ENCODE measurements around the gene BRINP1.
"Not testable (repeated sequence)": the region's sequence is repeated elsewhere in the genome, so short reads cannot be mapped to it uniquely, and the experiment has no call there.

Gene BRINP1

DNA sequence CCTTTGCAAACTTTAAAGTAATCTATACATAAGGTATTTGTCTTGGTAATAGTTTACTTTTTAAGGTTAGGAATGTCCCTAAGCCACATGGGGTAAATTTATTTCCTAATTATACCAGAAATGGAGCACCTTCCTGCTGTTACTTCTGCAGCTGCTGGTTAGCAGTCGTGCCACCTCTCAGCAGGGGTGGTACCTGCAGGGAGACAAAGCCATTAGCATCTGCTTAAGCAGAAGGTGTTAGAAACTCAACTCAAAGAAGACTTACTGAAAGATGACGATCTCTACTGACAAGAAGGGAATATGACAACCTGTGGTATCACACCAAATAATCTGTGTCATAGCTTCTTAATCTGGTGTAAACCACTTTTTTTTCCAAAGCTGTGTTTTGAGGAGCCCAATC is 173.7 kb downstream of the BRINP1 start:
- no peak for DNase-seq

DNA sequence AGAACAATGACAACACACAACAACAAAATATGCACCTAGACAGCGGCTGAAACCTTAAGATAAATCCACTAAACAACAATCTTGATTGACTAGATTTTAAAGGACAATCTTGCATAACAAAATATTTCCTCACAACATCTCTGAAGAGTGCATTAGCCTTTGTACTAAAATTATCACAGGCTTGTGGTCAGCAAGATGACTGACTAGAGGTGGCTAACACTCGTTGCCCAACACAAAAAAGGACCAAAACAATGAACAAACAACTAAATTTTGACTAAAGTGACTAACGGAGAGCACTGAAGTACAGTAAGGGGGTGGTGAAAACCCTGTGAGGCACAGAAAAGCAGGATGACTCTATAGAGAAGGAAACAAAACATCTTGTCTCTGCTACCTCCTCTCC is 183.9 kb downstream of the BRINP1 start:
- no peak for DNase-seq

DNA sequence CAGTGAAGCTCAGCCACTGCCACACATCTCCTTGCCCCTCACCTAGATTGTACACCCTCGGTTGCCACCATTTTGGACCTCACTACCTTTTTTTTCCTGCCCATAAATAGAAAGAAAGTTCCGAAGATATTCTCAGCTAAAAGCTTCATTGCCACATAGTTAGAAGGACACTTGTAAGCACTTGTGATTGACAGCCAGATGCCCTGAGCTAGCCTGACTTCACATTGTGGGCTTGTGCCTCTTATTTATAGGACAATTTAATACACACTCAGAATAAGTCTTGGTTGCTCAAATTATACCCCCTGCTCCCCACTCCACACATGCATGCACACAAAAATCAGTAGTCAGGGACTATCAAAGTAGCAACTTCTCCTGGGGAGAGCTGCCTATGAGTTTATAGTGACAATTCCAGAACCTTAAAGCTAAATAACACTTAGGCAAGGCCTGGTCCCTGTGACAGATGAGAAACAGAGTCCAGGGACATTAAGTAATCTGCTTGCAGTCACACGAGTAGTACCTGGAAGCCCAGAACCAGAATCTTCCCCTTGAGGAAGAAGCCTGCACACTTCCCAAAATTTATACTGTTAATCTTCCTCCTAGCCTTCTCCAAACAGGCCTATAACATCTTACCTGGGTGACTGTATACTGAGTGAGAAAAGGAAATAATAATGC is 184.8 kb downstream of the BRINP1 start:
- DNase-seq, result no peak

DNA sequence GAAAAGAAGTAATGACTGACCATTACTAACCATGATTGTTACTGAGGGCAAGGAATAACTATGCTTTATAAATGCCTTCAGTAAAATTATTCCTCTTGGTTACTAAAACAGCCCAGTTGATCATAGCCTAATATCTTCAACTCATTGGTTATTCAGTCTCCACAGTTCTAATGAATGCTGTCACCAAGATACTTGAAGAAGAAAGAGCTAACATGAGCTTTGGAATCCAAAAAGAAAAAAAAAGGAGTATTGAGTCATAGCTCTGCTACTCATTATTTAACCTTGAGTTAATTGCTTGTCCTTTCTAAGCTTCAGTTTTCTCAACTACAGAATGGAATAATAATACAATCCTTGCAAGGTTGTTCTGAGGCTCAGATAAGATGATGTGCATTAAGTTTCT is 187.7 kb downstream of the BRINP1 start:
- DNase-seq, result no peak

DNA sequence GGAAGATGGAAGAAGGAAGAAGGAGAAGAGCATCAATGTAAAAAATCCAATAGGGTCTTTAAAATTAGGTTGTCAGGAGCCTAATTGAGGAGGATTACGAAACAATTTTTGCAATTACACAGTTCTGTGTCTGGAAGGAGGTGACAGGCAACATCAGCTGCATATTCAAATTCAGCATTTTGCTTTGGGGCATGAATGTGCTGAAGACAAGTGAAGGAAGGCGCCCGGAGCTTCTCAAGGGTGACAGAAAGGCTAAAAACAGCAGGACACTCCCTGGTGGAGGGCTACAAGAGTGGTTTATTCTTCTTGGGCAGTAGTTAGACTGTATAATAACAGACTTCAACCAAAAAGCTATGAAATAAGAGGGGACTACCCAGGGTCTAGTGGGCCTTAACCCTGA is 188.3 kb downstream of the BRINP1 start:
- no peak for DNase-seq

DNA sequence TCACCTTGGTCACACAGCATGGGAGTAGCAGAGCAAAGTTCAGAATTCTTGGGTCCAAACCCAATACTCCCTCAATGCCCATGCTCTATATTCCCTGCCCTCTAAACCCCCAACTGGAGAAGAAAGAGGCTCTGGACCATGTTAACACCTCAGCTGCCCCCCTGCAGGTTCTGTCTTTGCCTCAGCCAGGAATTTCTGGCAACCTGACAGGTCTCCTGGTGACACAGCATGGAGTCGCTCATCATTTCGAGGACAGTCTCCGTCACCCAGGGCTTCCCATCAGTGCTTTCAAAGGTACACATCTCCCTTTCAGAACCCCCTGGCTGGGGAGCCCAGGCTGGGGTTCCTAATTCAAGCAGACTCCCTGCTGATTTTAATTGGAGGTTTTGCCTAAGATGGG is 189.5 kb downstream of the BRINP1 start:
- DNase-seq, result no peak

DNA sequence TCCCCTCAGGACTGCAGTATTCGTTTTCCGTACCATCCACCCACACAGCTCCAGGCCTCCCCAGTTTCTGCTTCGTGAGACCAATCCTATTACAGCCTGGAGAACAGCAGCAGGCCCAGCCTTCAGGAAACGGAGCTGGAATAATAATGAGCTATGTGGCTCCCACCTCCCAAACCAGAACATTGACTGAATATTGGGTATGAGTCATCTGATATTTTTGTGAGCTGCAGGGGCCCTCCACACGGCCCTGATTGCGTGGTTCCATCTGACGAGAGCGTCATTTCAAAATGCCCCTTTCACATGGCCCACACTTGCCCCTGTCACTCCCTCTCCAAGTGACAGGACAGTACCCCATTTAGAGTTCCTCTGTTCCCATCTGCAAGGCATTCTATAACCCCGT is 192.0 kb downstream of the BRINP1 start:
- no peak for DNase-seq

DNA sequence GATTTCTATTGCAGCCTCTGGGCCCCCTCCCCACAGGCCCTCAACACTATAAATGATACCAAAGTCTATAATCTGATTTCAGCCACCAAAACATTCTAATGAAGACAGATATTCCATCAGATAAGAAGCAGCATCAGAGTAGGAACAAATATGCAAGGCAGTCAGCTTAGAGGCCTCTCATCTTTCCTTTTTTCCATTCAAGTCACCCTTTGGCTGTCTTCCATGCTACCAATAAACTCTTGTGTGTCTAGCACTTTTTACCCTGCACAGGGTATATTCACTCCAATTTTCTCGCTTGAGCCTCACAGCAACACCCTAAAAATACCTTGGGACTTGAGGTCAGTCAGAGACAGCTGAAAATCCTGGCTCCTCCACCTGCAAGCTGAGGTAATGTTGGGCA is 193.7 kb downstream of the BRINP1 start:
- no peak for DNase-seq

DNA sequence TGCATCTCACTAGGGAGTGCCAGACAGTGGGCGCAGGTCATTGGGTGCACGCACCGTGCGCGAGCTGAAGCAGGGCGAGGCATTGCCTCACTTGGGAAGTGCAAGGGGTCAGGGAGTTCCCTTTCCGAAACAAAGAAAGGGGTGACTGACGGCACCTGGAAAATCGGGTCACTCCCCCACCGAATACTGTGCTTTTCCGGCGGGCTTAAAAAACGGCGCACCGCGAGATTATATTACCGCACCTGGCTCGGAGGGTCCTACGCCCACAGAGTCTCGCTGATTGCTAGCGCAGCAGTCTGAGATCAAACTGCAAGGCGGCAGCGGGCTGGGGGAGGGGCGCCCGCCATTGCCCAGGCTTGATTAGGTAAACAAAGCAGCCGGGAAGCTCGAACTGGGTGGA is 200.0 kb downstream of the BRINP1 start:
- not testable (repeated sequence) for DNase-seq

DNA sequence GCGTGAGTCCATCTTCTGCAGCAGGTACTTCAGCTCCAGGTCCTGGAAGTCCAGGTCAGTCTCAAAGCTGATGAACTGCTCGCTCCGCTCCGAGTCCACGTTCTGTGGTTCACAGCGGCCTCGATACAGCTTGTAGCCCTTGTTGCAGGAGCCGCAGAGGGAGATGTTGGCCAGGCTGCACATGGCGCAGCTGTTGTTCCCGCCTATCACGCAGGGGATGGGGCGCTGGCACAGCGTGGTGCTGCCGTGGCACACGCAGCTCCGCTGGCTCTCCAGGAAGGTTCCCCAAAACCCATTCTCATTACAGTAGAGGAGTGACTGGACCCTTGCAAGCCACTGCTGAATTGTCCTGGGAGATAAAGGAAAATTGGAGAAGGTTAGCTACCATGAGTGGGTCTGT is 201.4 kb downstream of the BRINP1 start:
- DNase-seq, result no peak

DNA sequence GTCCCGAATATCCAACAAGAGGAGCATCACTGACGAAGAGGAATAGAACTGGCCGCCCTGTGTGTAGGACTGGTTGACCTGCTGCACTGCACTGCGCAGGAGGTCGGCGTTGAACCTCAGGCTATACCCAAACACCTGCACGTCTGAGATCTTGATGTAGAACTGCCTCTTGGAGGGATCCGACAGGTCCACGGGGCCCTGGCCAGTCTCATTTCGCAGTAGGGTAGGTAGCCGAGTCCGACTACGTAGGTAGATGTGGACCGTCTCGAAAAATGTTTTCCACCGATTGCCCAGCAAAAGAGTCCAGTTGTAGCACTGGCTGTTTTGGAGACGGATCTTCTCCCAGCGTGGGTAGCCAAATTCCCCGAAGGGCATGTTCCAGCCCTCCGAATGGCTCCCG is 202.0 kb downstream of the BRINP1 start:
- DNase-seq, result no peak

DNA sequence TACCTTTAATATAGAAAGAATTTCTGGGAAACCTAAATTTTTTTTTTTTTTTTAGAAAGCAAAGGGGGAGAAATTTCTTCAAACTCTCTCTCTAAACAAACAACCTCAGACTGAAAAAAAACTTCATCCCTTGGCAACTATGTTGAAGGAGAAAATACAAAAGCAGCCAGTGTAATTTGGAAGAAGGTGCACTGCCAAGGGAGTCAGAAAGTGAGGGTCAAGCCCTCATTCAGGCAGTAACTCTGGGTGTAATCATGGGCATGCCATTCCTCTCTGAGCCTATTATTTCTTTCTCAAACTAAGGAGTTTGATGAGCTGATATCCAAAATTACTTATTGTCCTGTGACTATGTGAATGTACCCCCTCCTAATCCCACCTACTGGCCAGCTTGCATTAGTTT is 203.1 kb downstream of the BRINP1 start:
- no peak for DNase-seq

DNA sequence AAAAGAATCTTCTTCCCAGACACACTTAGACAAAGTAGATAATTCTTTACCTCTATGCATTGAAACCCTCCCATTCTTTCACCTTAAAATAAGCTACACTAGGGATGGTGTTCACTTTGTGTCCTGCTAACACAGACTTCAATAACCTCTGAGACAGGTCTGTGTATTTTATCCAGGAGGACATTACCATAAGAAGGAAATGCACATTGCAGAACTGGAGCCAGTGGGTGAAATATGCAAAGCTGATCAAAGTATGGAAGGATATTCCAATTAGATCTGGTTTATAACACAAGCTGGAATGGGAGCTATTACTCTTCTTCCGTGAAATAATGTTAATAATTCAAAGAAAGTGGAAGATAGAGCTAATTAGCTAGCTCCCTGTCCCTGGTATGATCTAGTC is 204.1 kb downstream of the BRINP1 start:
- no peak for DNase-seq

DNA sequence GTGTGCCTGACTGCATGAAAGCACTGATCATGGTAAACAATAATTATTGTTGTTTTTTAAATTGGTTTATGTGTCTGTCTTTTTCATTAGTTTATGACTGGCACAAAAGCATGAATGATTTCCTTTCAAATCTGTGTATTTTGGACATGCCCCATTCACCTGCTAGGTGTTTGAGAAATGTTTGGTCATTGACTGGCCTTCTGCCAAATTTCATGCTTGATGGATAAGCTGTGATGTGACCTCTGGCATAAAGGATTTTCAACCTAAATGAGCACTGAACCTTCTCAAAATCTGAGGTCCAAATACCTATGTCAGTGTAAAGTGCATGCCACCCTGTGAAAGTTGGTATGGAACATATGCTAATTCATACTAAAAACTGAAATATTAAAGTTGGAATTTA is 204.5 kb downstream of the BRINP1 start:
- no peak for DNase-seq

DNA sequence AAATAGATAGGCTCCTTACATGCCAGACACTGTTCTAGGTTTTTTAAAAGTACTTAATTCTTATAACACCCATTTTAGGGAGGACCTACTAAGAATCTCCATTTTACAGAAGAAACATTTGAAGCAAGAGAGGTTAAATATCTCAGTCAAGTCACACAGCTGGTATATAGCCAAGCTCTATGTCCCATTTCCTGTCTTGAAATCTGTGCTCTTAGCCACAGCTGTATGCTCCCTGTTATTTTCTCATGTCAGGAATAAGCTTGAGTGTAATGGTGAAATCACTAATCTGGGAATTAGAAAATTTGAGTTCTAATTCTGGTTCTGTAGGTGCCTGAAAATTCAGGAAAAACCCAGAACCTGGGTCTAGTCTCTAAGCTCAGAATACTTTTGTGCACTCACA is 208.7 kb downstream of the BRINP1 start:
- no peak for DNase-seq

DNA sequence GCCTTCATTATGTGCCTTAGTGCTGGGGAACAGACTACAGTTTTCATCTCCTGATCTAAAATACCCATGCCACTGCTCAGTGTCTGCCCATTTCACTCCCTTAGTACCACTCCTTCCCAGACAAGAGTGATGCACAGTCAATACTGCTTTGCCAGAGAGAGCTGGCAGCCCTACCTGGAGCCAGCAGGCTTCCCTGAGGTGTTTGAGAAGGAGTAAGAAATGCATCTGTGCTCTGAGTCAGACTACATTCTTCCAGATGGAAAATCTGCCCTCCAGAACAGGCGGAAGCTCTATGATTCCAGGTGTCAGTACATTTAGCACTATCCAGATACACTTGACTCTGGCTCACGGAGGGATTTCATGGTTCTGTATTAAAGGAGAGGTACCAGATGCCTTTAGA is 209.8 kb downstream of the BRINP1 start:
- DNase-seq, result no peak

DNA sequence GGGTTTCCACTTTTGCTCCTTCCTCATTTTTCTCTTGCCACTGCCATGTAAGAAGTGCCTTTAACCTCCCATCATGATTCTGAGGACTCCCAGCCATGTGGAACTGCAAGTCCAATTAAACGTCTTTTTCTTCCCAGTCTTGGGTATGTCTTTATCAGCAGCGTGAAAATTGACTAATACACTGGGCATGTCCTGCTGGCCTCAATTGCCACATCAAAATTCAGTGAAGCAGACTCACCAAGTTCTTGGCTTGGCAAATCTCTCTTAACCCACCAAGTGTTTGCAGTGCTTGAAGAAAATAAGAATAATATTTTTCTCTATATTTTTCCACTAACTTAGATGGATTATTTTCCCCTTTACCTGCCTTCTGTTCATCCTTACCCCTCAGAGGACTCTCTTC is 212.0 kb downstream of the BRINP1 start:
- DNase-seq, result no peak

DNA sequence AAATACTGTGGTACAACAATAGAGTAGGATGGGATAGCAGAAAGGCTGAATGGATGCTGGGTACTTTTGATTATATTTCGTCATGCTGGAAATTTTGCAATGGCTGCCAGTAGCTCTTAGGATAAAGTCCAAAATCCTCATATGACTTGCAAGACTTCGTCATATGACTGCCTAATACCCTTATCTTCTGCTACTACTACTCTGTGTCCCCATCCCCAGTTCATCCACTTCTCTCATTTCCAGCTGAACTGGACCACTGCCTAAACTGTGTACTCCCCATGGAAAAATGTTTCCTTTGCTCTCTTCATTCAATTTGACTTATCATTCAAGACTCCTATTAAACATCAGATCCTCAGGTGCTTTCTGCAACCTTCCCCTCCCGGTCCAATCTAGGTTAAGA is 212.9 kb downstream of the BRINP1 start:
- DNase-seq, result no peak

DNA sequence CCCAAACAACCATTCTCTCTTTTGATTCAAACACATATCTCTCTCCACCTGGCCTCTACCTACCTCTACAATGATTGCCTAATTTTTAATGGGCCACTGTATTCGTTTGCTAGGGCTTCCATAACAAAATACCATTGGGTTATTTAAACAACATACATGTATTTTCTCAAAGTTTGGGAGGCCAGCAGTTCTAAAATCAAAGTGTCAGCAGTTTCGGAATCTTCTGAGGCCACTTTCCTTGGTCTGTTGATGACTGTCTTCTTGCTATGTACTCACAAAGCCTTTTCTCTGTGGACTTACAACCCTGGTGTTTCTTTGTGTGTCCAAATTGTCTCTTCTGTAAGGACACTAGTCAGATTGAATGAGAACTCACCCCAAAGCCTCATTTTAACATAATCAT is 214.7 kb downstream of the BRINP1 start:
- no peak for DNase-seq

DNA sequence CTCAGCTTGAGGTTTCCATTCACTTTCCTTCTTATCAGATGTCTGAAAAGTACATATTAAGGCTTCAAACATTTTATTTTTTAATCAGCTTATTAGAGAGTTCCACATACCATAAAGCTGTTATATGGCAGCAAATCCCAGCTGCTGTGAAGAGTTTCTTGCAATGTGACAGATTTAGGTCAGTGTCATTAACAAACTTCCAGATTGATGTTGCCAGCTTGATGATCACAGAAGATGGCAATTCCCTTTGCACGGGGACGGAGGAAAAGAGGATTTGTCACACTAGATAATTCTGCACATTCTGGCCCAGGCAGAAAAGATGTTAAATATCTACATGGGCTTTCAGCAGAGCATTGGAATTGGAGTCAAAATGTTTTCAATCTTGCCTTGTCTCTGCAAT is 215.8 kb downstream of the BRINP1 start:
- DNase-seq, result no peak

DNA sequence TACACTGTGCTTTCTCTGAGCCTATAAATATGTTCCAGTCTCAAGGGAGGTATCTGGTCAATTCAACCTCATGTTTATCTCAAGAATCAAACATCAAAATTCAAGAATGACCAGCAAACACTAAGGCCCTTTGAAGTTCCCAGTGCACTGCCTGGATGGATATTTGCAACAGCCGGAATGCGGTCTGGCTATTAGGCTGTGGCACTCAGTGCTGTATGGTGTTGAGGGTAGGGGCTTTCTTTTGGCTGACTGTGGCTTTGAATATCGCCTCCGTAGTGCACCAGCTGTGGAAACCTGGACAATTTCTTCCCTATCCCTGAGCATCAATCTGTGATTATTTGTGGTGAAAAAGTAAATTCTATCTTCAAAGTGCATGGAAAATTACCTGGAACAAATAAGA is 220.4 kb downstream of the BRINP1 start:
- DNase-seq, result no peak

DNA sequence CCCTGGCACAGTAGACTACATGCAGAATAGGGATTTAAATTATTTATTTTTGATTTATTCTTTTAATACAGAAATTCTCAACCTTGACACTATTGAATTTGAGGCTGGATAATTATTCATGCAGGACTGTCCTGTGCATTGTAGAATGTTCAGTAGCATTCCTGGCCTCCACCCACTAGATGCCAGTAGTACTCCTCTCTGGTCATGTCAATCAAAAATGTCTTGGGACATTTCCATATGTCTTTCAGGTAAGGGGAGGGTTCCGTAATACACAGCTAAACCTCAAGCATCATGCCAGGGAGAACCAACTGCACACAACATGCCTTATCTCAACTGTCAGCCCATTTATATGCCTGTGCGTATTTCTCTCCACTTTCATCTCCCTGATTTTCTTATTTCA is 231.8 kb downstream of the BRINP1 start:
- no peak for DNase-seq

DNA sequence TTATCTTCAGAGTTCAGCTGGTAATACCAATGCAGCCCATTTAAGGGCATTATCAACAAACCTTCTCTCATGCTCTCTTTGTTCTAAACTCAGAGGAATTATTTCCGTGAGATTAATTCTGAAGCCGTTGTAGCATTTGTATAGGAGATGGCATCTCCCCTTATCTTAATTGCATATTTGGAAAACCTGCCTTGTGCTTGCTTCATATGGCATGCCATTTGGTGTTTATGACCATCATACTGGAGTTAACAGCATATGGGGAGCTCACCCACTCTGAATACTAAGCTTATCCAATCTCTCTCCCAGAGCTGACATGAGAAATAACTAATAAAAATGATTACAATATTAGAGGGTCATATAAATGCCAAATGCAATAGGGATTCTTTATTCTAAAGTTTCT is 243.2 kb downstream of the BRINP1 start:
- DNase-seq, result no peak

DNA sequence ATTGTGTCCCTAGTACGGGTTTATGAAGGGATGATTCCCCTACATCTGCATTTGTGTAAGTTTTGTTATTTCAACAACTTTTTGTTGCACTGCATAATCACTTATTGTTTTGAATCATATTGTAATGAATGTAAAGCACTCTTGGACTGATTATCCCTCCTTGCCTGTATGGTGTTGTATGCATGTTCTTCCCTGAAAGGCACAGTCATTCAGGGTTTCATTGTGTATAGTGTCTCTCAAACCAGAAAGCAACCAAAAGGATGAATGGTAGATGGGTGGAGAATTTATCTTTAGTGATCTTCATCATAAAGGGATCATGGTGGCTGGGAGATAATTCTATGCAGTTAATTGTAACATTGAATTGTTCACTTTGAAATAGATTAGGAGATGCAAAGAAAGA is 247.3 kb downstream of the BRINP1 start:
- no peak for DNase-seq

DNA sequence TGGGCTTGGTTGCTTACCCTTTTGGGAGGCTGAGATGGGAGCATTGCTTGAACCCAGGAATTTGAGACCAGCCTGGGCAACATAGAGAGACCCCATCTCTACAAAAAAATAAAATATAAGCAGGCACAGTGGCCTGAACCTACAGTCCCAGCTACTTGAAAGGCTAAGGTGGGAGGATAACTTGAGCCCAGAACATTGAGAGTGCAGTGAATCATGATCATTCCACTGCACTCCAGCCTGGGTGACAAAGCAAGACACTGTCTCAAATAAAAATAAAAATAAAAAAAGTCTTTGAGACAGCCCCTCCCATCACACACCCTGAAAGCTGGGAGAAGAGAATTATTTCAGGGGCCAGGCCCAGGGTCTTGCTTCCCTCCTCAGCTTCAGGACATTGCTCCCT is 251.8 kb downstream of the BRINP1 start:
- no peak for DNase-seq

Data from left hindlimb (tissue), 1 donor.